ENCODE data around the gene PDPN.

The PDPN gene

GRCh38 chr1:13549021-13549420 is 34.6 kb upstream of the PDPN start:
- TF ChIP-seq ZBTB7A (IDR thresholded peaks at IDR 0.05; ENCODE audit: low read depth) (no peak), YY1 (IDR thresholded peaks at IDR 0.05; ENCODE audit: low read depth) (no peak), NFIC (IDR thresholded peaks at IDR 0.05) (no peak), REST (IDR thresholded peaks at IDR 0.05; ENCODE audit: low read depth) (no peak), TEAD4 (IDR thresholded peaks at IDR 0.05) (no peak), EP300 (IDR thresholded peaks at IDR 0.05; ENCODE audit: borderline replicate concordance) (no peak), EGR1 (IDR thresholded peaks at IDR 0.05) (no peak), RAD21 (IDR thresholded peaks at IDR 0.05; ENCODE audit: low read depth) (no peak)
- TF ChIP-seq, protein P1, sequence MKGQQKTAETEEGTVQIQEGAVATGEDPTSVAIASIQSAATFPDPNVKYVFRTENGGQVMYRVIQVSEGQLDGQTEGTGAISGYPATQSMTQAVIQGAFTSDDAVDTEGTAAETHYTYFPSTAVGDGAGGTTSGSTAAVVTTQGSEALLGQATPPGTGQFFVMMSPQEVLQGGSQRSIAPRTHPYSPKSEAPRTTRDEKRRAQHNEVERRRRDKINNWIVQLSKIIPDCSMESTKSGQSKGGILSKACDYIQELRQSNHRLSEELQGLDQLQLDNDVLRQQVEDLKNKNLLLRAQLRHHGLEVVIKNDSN (IDR thresholded peaks at IDR 0.05), result no peak

DNA sequence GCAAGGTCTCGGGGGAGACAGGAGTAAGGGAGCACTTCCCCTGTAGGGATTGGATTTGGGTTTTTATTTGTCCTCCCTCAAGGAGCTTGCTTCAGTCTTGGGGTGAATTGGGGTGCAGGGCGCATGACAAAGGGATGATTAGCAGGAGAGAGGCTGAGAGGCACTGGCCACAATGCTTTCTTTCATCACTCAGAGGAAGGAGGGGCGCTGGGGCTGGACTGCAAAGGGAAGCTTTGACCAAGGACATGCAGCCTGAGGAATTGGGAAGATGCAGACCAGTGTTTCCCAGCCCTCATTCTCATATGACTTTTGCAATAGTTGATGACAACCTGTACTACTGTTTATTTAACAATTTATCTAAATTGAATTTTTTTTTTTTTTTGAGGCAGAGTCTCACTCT is 34.1 kb upstream of the PDPN start:
- no peak for TF ChIP-seq CREB1 (IDR thresholded peaks at IDR 0.05; ENCODE audit: low read depth)
- TF ChIP-seq, protein P1 (IDR thresholded peaks at IDR 0.05), result no peak
- no peak for TF ChIP-seq CEBPB (IDR thresholded peaks at IDR 0.05)
- TF ChIP-seq EGR1 (IDR thresholded peaks at IDR 0.05), result no peak
- no peak for TF ChIP-seq MAX (IDR thresholded peaks at IDR 0.05)
- TF ChIP-seq YY1 (IDR thresholded peaks at IDR 0.05; ENCODE audit: low read depth), result no peak

GRCh38 chr1:13550663-13551062 is 33.0 kb upstream of the PDPN start:
- TF ChIP-seq REST (IDR thresholded peaks at IDR 0.05; ENCODE audit: low read depth) (no peak), TAF1 (IDR thresholded peaks at IDR 0.05; ENCODE audit: low read depth) (no peak), MAX (IDR thresholded peaks at IDR 0.05) (no peak), TCF12 (IDR thresholded peaks at IDR 0.05; ENCODE audit: low read depth) (no peak), RAD21 (IDR thresholded peaks at IDR 0.05; ENCODE audit: low read depth) (no peak), NFIC (IDR thresholded peaks at IDR 0.05) (no peak), EP300 (IDR thresholded peaks at IDR 0.05; ENCODE audit: borderline replicate concordance) (no peak), FOXM1 (IDR thresholded peaks at IDR 0.05; ENCODE audit: borderline replicate concordance, low read depth) (no peak), EGR1 (IDR thresholded peaks at IDR 0.05) (no peak)
- TF ChIP-seq, protein P1 (IDR thresholded peaks at IDR 0.05), result no peak

DNA sequence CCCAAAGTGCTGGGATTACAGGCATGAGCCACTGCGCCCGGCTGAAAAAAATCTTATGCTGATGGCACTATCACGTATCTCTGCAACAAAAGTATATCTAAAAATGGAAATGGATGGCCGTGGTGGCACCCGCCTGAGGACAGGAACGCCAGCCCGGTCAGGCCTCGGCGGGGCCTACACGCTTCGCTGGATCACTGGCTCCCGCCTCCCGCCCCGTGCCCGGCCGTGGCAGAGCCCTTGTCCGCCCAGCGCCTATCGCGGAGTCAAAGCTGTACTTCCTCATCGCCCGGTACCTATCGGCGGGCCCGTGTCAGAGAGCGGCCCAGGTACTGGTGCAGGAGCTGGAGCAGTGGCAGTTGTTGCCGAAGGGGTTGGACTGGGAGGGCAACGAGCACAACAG is 28.8 kb upstream of the PDPN start:
- TF ChIP-seq MAX (IDR thresholded peaks at IDR 0.05) (no peak), CREB1 (IDR thresholded peaks at IDR 0.05; ENCODE audit: low read depth) (no peak), TCF12 (IDR thresholded peaks at IDR 0.05; ENCODE audit: low read depth) (no peak), YY1 (IDR thresholded peaks at IDR 0.05; ENCODE audit: low read depth) (no peak), TAF1 (IDR thresholded peaks at IDR 0.05; ENCODE audit: low read depth) (no peak), NFIC (IDR thresholded peaks at IDR 0.05) (no peak), CEBPB (IDR thresholded peaks at IDR 0.05) (no peak)

DNA sequence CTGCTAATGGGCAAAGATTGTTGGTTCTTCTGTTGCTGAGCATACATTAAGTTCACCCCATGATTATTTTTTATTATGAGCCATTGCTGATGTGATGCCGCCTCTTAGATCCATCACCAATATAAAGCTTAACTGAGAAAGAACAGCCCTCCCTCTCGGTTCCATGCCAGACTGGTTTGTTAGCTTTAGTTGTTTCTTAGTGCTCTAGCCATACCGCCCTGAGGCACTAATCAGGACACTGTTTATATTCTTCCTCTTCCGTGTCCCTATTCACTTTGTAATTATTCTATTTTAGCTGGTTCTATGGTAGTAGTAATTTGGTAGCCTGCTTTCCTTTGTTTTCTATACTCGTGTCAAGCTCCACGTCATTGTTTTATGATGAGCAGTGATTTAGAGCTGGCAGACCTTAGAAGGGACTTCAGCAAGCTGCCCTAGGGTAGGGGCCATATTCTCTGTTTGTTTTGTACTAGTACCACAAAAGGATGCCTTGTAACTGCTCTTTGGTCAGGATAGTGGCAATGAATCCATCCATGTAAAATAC is 27.3 kb upstream of the PDPN start:
- TF ChIP-seq FOXM1 (IDR thresholded peaks at IDR 0.05; ENCODE audit: borderline replicate concordance, low read depth), result no peak

DNA sequence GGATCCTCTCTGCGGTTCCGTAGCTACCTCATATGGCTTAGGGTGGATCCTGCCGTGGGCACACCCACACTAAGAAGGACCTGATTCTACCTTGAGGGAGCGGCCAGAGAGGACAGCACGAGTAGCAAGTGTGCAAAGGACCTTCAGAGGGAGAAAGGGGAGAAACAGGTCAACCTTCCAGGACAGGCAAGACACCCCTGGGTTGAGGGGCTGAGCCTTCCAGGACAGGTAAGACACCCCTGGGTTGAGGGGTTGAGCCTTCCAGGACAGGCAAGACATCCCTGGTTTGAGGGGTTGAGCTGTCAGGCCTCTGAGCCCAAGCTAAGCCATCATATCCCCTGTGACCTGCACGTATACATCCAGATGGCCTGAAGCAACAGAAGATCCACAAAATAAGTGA is 23.1 kb upstream of the PDPN start:
- TF ChIP-seq, protein P1 (IDR thresholded peaks at IDR 0.05), result no peak
- TF ChIP-seq YY1 (IDR thresholded peaks at IDR 0.05; ENCODE audit: low read depth) (no peak), TEAD4 (IDR thresholded peaks at IDR 0.05) (no peak), EGR1 (IDR thresholded peaks at IDR 0.05) (no peak)

Measured in Ishikawa (cell line).